ENCODE data around the gene MEFV.

Gene MEFV

DNA sequence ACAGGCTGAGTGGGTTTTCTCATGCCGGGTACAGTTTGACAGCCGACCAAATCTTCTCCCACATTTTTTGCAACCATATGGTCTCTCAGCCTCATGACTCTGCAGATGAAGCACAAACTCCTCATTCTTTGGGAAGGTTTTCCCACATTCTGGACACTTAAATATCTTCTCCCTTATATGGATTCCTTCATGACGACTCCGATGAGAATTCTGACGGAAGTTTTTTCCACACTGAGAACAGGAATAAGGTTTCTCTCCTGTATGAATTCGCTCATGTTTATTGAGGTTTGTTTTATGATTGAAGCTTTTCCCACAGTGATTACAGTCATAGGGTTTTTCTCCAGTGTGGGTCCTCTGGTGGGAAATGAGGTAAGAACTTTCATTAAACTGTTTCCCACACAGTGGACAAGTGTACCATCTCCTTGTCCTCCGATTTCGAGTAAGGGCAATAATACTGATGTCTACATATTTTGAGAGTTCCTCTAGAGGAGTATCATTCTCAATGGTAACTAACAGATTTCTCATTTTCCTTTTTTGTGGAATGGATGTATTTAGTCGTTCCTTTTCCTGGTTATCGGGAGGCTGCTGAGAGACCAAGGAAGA lies 32.4 kb downstream of the MEFV start:
- TF ChIP-seq, protein P1, sequence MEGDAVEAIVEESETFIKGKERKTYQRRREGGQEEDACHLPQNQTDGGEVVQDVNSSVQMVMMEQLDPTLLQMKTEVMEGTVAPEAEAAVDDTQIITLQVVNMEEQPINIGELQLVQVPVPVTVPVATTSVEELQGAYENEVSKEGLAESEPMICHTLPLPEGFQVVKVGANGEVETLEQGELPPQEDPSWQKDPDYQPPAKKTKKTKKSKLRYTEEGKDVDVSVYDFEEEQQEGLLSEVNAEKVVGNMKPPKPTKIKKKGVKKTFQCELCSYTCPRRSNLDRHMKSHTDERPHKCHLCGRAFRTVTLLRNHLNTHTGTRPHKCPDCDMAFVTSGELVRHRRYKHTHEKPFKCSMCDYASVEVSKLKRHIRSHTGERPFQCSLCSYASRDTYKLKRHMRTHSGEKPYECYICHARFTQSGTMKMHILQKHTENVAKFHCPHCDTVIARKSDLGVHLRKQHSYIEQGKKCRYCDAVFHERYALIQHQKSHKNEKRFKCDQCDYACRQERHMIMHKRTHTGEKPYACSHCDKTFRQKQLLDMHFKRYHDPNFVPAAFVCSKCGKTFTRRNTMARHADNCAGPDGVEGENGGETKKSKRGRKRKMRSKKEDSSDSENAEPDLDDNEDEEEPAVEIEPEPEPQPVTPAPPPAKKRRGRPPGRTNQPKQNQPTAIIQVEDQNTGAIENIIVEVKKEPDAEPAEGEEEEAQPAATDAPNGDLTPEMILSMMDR (IDR thresholded peaks at IDR 0.05): no peak
- Histone ChIP-seq H3K4me2 (ENCODE audit: low read length) (no peak overlapping the region), H2AFZ (no peak overlapping the region), H3K9me3 (ENCODE audit: control insufficient read depth, low read length) (peaks cover 13% of the 10 kb centered on the region), H3K36me3 (ENCODE audit: control insufficient read depth, insufficient read depth, low read length) (peaks cover 4% of the 10 kb centered on the region), H3K9ac (no peak overlapping the region), H3K4me3 (ENCODE audit: low read depth, low read length) (no peak overlapping the region), H3K27me3 (ENCODE audit: control insufficient read depth, insufficient read depth, low read length) (no peaks in the 10 kb centered on the region), H3K27ac (no peak overlapping the region), H3K79me2 (no peaks in the 10 kb centered on the region), H3K4me1 (no peaks in the 10 kb centered on the region)

DNA sequence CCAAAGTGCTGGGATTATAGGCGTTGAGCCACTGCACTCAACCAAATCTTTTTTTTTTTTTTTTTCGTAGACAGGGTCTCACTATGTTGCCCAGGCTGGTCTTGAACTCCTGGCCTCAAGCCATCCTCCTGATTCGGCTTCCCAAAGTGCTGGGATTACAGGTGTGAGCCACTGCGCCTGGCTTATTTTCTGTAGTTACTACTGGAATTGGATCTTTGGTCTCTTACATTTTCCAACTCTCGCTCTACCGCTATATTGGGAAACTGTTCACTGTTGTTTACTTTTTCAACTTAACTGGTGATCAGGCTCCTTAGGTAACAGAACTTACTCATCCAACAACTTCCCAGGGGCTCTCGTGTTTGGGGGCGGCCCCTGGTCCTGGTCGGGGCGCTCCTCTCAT lies 35.6 kb downstream of the MEFV start:
- H3K27me3 ChIP-seq (ENCODE audit: control insufficient read depth, insufficient read depth, low read length): no peaks in the 10 kb centered on the region
- H3K27ac ChIP-seq: no peak overlapping the region
- peaks cover 13% of the 10 kb centered on the region for H3K9me3 ChIP-seq (ENCODE audit: control insufficient read depth, low read length)
- no peak overlapping the region for H3K4me2 ChIP-seq (ENCODE audit: low read length)
- H3K4me3 ChIP-seq (ENCODE audit: low read depth, low read length): no peak overlapping the region
- H3K36me3 ChIP-seq (ENCODE audit: control insufficient read depth, insufficient read depth, low read length): no peaks in the 10 kb centered on the region
- no peaks in the 10 kb centered on the region for H3K79me2 ChIP-seq
- H3K4me1 ChIP-seq: no peaks in the 10 kb centered on the region
- TF ChIP-seq, protein P1 (IDR thresholded peaks at IDR 0.05): no peak
- H3K9ac ChIP-seq: no peak overlapping the region
- H2AFZ ChIP-seq: no peak overlapping the region

DNA sequence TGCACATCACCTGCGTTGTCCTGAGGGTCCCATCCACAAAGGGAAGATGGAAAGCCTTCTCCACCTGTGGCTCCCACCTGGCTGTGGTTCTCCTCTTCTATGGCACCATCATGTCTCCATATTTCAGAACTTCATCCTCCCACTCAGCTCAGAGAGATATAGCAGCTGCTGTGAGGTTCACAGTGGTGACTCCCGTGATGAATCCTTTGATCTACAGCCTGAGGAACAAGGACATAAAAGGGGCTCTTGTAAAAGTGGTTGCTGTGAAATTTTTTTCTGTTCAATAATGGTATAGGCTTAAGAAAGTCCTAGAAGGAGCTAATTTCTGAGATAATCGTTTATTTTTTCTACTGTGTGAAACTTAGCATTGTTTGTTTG lies 40.2 kb downstream of the MEFV start:
- Histone ChIP-seq H3K27ac (no peak overlapping the region), H3K9ac (no peak overlapping the region), H3K36me3 (ENCODE audit: control insufficient read depth, insufficient read depth, low read length) (no peaks in the 10 kb centered on the region), H3K79me2 (no peaks in the 10 kb centered on the region), H3K27me3 (ENCODE audit: control insufficient read depth, insufficient read depth, low read length) (no peaks in the 10 kb centered on the region), H3K4me3 (ENCODE audit: low read depth, low read length) (no peak overlapping the region), H3K4me1 (peaks cover 5% of the 10 kb centered on the region), H3K9me3 (ENCODE audit: control insufficient read depth, low read length) (no peaks in the 10 kb centered on the region), H2AFZ (no peak overlapping the region), H3K4me2 (ENCODE audit: low read length) (no peak overlapping the region)
- TF ChIP-seq, protein P1 (IDR thresholded peaks at IDR 0.05): no peak

DNA sequence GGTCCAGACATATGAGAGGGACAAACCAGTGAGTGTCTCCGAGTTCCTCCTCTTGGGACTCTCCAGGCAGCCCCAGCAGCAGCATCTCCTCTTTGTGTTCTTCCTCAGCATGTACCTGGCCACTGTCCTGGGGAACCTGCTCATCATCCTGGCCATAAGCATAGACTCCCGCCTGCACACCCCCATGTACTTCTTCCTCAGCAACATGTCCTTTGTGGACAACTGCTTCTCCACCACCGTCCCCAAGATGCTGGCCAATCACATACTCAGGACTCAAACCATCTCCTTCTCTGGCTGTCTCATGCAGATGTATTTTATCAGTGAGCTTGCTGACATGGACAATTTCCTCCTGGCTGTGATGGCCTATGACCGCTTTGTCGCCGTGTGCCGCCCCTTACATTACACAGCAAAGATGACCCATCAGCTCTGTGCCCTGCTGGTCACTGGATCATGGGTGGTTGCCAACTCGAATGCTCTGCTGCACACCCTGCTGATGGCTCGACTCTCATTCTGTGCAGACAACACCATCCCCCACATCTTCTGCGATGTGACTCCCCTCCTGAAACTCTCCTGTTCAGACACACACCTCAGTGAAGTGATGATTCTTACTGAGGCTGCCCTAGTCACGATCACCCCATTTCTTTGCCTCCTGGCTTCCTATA lies 40.7 kb downstream of the MEFV start:
- H3K79me2 ChIP-seq: no peaks in the 10 kb centered on the region
- no peak overlapping the region for H3K9ac ChIP-seq
- H3K4me3 ChIP-seq (ENCODE audit: low read depth, low read length): no peak overlapping the region
- no peak overlapping the region for H3K4me2 ChIP-seq (ENCODE audit: low read length)
- H3K9me3 ChIP-seq (ENCODE audit: control insufficient read depth, low read length): no peaks in the 10 kb centered on the region
- H3K27ac ChIP-seq: no peak overlapping the region
- H2AFZ ChIP-seq: no peak overlapping the region
- H3K36me3 ChIP-seq (ENCODE audit: control insufficient read depth, insufficient read depth, low read length): no peaks in the 10 kb centered on the region
- TF ChIP-seq, protein P1 (IDR thresholded peaks at IDR 0.05): no peak
- no peaks in the 10 kb centered on the region for H3K27me3 ChIP-seq (ENCODE audit: control insufficient read depth, insufficient read depth, low read length)
- H3K4me1 ChIP-seq: peaks cover 5% of the 10 kb centered on the region

Measured in parathyroid adenoma (tissue), 2 donors.